Cardiac muscle cell (in vitro differentiated cells and primary cell): ENCODE data around the gene WDR1. TPM values are rescaled to one million over a fixed set of nuclear protein-coding genes. Genes with fewer than 3 reads are reported as not detected.
"Not testable (repeated sequence)": the region's sequence is repeated elsewhere in the genome, so short reads cannot be mapped to it uniquely, and the experiment has no call there.

Source experiments
- DNase-seq, 2 donors: peaks; one replicate each; pipeline versions ENCODE4 v3.0.0 to v3.0.0-alpha.2; 2010 to 2017; ENCODE audit warnings: low read depth in 1 of 2, low spot score in 1 of 2
- H3K27ac ChIP-seq: fragments of 200-600 bp; sonication (generic); 2 replicates; pipeline ENCODE4 v1.5.1; 2016
- H3K27me3 ChIP-seq: fragments of 200-600 bp; sonication (generic); 2 replicates; pipeline ENCODE4 v1.6.0; 2016; ENCODE audit warnings: control low read depth
- H3K36me3 ChIP-seq: fragments of 200-600 bp; sonication (generic); 2 replicates; pipeline ENCODE4 v1.5.1; 2016; ENCODE audit warnings: control low read depth
- H3K4me1 ChIP-seq: fragments of 200-600 bp; sonication (generic); 2 replicates; pipeline ENCODE4 v1.8.1; 2017; ENCODE audit warnings: low read depth, mild to moderate bottlenecking, mixed run types
- H3K4me3 ChIP-seq: fragments of 200-600 bp; sonication (generic); 2 replicates; pipeline ENCODE4 v1.5.1; 2016; ENCODE audit warnings: mild to moderate bottlenecking
- H3K9me3 ChIP-seq: fragments of 200-600 bp; sonication (generic); 2 replicates; pipeline ENCODE4 v1.5.1; 2017; ENCODE audit warnings: low read depth, mild to moderate bottlenecking, control low read depth
- polyA plus RNA-seq: library from polyadenylated mRNA; unstranded; fragments of >200 nt; fragmentation: Nextera tagmentation; extraction: Ambion mirVana; gene quantifications from 2 replicates; pipeline ENCODE4 v1.2.1, GENCODE V29; 2016
- total RNA-seq: library from RNA; depleted of rRNA; stranded (reverse); fragments of >200 nt; gene quantifications from 2 replicates; pipeline ENCODE4 v1.2.3, GENCODE V29; 2016
- TF ChIP-seq, protein P1 (sequence below): IDR thresholded peaks from 2 replicates; pipeline ENCODE4 v1.5.1; 2012; ENCODE audit warnings: low read depth, mild to moderate bottlenecking, low read length

Gene WDR1
- total and polyA plus RNA-seq, 2 experiments from 2014 or later: 198 to 347 TPM

GRCh38 chr4:10130178-10130888 lies 13.7 kb upstream of the WDR1 start:
- no peak overlapping the region for H3K27ac ChIP-seq
- no peaks in the 10 kb centered on the region for H3K27me3 ChIP-seq
- no peak overlapping the region for H3K4me3 ChIP-seq
- H3K4me1 ChIP-seq: no peaks in the 10 kb centered on the region
- no peaks in the 10 kb centered on the region for H3K9me3 ChIP-seq
- TF ChIP-seq, protein P1, sequence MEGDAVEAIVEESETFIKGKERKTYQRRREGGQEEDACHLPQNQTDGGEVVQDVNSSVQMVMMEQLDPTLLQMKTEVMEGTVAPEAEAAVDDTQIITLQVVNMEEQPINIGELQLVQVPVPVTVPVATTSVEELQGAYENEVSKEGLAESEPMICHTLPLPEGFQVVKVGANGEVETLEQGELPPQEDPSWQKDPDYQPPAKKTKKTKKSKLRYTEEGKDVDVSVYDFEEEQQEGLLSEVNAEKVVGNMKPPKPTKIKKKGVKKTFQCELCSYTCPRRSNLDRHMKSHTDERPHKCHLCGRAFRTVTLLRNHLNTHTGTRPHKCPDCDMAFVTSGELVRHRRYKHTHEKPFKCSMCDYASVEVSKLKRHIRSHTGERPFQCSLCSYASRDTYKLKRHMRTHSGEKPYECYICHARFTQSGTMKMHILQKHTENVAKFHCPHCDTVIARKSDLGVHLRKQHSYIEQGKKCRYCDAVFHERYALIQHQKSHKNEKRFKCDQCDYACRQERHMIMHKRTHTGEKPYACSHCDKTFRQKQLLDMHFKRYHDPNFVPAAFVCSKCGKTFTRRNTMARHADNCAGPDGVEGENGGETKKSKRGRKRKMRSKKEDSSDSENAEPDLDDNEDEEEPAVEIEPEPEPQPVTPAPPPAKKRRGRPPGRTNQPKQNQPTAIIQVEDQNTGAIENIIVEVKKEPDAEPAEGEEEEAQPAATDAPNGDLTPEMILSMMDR: no peak
- no peaks in the 10 kb centered on the region for H3K36me3 ChIP-seq
- no peak for DNase-seq

GRCh38 chr4:10129196-10130177 lies 12.9 kb upstream of the WDR1 start:
- DNase-seq: no peak
- TF ChIP-seq, protein P1: no peak
- Histone ChIP-seq H3K4me3 (no peak overlapping the region), H3K36me3 (no peaks in the 10 kb centered on the region), H3K9me3 (no peaks in the 10 kb centered on the region), H3K4me1 (no peaks in the 10 kb centered on the region), H3K27me3 (no peaks in the 10 kb centered on the region), H3K27ac (no peak overlapping the region)

DNA sequence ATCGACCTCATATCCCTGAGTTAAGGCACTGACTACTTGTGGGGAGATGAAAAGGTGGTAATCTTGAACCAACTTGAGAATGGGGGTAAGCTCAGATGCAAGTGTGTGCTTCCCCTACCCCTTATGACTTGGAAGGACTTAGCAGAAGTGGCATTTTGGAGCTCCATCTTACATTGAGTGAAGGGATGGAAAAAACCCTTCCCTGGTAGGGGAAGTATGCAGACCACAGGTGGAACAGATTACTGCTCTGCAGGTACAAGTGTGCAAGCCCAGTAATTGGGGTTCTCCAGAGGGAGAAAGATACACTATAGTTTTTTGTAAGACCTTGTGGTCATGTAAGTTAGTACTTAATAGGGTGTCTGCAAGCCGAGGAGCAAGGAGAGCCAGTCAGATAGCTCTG lies 12.2 kb upstream of the WDR1 start:
- TF ChIP-seq, protein P1: no peak
- no peak for DNase-seq
- no peak overlapping the region for H3K27ac ChIP-seq
- no peaks in the 10 kb centered on the region for H3K4me1 ChIP-seq
- H3K27me3 ChIP-seq: no peaks in the 10 kb centered on the region
- no peaks in the 10 kb centered on the region for H3K9me3 ChIP-seq
- no peaks in the 10 kb centered on the region for H3K36me3 ChIP-seq
- H3K4me3 ChIP-seq: no peak overlapping the region

GRCh38 chr4:10127531-10127930 lies 10.9 kb upstream of the WDR1 start:
- not testable (repeated sequence) for H3K9me3 ChIP-seq, H3K4me1 ChIP-seq, H3K4me3 ChIP-seq, H3K27me3 ChIP-seq, H3K36me3 ChIP-seq, DNase-seq, H3K27ac ChIP-seq

GRCh38 chr4:10124167-10124930 lies 7.8 kb upstream of the WDR1 start:
- Histone ChIP-seq H3K4me1 (peaks cover 15% of the 10 kb centered on the region), H3K9me3 (no peaks in the 10 kb centered on the region), H3K36me3 (no peaks in the 10 kb centered on the region), H3K27ac (no peak overlapping the region), H3K4me3 (no peak overlapping the region), H3K27me3 (no peaks in the 10 kb centered on the region)
- TF ChIP-seq, protein P1: no peak
- DNase-seq: no peak
